GM12865 (cell line): Measurements from ENCODE around the gene KIR2DL3.
"Not testable (repeated sequence)": the region's sequence is repeated elsewhere in the genome, so short reads cannot be mapped to it uniquely, and the experiment has no call there.

Source experiments
- DNase-seq: peaks from one replicate; pipeline ENCODE4 v3.0.0; 2010; ENCODE audit warnings: low read depth
- H3K4me3 ChIP-seq: 2 replicates; pipeline ENCODE4 v1.5.1; 2011; ENCODE audit warnings: mild to moderate bottlenecking, low read depth, low read length, control low read depth
- CTCF ChIP-seq: IDR thresholded peaks from 2 replicates; pipeline ENCODE4 v1.5.1; 2011; ENCODE audit warnings: low read length, control low read depth, low read depth, inconsistent platforms; ENCODE audit not compliant: insufficient read depth; ENCODE audit errors: missing control alignments

Gene KIR2DL3

DNA sequence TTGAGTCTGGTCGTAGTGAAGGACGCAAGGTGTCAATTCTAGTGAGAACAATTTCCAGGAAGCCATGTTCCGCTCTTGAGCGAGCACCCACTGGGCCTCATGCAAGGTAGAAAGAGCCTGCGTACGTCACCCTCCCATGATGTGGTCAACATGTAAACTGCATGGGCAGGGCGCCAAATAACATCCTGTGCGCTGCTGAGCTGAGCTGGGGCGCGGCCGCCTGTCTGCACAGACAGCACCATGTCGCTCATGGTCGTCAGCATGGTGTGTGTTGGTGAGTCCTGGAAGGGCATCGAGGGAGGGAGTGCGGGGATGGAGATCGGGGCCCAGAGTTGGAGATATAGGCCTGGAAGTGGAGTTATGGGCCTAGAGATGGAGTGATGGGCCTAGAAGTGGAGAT is at the start of gene KIR2DL3:
Gene KIR2DL3, plus strand, starts transcription at position 208 of the 400 bp plus-strand sequence. Its CDS starts 33 bp downstream, at position 241.
- not testable (repeated sequence) for H3K4me3 ChIP-seq, DNase-seq

DNA sequence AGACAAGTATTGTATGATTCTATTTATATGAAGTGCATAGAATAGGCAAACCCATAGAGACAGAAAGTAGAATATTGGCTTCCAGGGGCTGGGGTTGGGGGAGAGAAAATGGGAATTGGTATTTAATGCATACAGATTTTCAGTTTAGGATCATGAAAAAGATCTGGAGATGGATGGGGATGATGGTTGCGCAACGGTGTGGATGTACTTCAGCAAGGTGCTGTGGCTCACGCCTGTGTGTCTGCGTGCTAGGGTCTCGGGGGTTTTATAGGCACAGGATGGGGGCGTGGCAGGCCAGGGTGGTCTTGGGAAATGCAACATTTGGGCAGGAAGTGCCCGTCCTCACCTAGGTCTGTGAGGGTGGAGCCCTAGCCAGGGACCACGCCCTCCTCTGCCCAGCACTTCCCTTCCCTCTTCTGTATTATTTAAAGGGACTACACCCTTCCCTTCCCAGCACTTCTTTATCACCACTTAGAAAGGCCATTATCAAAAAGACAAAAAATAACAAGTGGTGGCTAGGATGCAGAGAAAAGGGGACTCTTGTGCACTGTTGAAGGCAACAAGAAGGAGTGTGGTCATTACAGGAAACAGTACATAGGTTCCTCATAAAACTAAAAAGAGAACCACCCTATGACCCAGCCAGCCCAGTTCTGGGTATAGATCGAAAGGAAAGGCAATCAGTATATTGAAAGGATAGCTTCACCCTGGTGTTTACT is 46.6 kb upstream of the KIR2DL3 start:
- no peak for TF ChIP-seq CTCF
- no peak for DNase-seq
- no peak overlapping the region for H3K4me3 ChIP-seq

DNA sequence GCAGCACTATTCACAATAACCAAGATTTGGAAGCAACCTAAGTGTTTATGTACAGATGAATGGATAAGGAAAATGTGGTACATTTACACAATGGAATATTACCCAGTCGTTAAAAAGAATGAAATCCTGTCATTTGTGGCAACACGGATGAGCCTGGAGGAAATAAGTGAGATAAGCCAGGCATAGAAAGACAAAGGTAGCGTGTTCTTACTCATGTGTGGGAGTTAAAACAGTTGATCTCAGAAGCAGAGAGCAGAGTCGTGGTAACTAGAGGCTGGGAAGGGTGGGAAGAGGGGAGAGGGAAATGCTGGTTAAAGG is 46.1 kb upstream of the KIR2DL3 start:
- no peak for TF ChIP-seq CTCF
- no peak for DNase-seq
- H3K4me3 ChIP-seq = no peak overlapping the region

DNA sequence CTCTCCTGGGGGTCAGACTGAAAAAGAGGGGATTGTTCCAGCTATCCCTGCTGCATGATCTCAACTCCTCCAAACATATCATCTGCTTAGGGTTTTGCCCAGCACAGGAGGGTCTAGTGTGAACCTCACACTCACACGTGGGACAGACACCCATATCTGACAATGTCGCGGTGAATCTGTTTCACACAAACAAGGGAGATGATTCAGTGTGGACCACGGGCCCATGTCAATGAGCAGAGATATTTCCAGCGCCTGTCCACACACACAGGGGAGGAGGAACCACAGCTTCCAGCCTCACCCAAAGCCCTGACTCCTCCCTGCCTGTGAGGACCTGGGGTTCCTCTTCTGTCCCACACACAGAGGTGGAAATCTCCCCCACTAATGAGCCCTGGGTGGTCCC is 43.7 kb upstream of the KIR2DL3 start:
- no peak for DNase-seq
- TF ChIP-seq CTCF = no peak

GRCh38 chr19:54696117-54696548 is 42.2 kb upstream of the KIR2DL3 start:
- no peak for TF ChIP-seq CTCF
- H3K4me3 ChIP-seq = no peak overlapping the region
- DNase-seq = peak; percentile 7

More for the DNA sequence above, 43.7 kb upstream of the KIR2DL3 start:
- no peak overlapping the region for H3K4me3 ChIP-seq

DNA sequence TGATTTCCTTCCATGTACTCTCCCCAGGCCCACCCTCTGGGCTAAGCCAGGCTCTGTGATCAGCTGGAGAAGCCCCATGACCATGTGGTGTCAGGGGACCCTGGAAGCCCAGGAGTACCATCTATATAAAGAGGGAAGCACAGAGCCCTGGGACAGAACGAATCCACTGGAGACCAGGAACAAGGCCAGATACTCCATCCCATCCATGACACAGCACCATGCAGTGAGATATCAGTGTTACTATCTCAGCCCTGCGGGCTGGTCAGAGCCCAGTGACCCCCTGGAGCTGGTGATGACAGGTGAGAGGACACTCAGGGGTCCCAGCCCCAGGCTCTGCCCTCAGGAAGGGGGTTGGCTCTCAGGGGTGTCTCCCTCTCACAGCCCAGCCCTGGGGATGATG is 41.5 kb upstream of the KIR2DL3 start:
- DNase-seq = no peak
- TF ChIP-seq CTCF = no peak
- H3K4me3 ChIP-seq = no peak overlapping the region

- H3K4me3 ChIP-seq = not testable (repeated sequence)
These were observed 40.6 kb upstream of the KIR2DL3 start for GRCh38 chr19:54697716-54698115.

GRCh38 chr19:54704928-54705327 is 33.4 kb upstream of the KIR2DL3 start:
- TF ChIP-seq CTCF = no peak
- no peak for DNase-seq
- no peak overlapping the region for H3K4me3 ChIP-seq

More at GRCh38 chr19:54697716-54698115, 40.6 kb upstream of the KIR2DL3 start:
- DNase-seq = not testable (repeated sequence)
